Activated naive CD4-positive, alpha-beta T cell treated with anti-CD3 and anti-CD28 coated beads, Interleukin-2, amount 50 U/mL, for 16 hours (primary cell): ENCODE data around the gene SCCPDH.
"Not testable (repeated sequence)": the region's sequence is repeated elsewhere in the genome, so short reads cannot be mapped to it uniquely, and the experiment has no call there.

ENCODE experiments used
- DNase-seq: peaks from one replicate; pipeline ENCODE4 v3.0.0-alpha.2; 2020

The SCCPDH gene

DNA sequence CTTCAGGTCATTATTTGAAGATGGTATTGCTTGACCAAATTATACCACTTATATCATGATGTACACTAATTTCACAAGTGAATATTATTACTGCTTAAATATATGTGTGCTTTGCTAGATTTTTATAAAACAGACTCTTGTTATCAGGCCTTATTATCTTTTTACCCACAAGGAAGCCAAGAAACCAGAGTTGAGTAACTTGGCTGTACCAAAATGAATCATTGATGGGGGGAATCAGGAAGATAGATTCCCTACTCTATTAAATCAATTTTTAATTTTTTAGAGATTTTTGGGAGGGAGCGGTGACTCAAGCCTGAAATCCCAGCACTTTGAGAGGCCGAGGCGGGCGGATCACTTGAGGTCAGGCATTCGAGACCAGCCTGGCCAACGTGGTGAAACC lies 16.0 kb upstream of the SCCPDH start:
- DNase-seq: no peak

DNA sequence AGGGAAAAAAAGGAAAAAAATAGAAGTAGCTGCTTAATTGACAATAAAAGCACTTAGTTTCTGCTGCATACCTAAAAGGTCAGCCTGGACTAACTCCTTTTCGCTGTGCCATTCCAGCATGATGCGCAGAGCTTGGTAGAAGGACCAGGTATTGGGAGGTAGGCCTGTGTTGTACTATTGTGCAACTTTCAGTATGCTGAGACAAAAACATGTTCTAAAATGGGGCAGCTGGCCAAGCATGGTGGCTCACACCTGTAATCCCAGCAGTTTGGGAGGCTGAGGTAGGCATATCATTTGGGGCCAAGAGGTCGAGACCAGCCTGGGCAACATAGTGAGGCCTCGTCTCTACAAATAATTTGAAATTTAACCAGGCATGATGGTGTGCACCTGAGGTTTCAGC lies 15.0 kb upstream of the SCCPDH start:
- DNase-seq: no peak

- no peak for DNase-seq
Observed at GRCh38 chr1:246709835-246710234, 14.4 kb upstream of the SCCPDH start.

DNA sequence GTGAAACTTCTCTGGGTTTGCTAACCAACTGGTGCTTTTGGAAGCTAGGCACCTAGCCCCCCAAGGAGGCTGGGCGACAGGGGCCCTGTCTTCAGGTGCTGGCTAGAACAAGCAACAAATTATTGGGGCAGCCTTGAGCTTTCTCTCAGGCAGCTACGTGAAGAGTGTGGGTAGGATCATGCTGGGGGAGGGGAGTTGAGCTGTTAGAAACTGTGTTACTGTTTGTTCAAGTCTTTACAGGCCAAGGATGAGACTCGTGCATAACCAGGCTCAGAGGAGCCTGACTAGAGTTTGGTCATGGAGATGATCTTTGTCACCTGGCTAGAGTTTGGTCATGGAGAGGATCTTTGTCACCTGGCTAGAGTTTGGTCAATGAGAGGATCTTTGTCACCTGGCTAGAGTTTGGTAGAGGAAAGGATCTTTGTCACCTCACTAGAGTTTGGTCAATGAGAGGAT lies 12.6 kb upstream of the SCCPDH start:
- DNase-seq: no peak

- DNase-seq: not testable (repeated sequence)
Observed at GRCh38 chr1:246712428-246712827, 11.8 kb upstream of the SCCPDH start.

DNA sequence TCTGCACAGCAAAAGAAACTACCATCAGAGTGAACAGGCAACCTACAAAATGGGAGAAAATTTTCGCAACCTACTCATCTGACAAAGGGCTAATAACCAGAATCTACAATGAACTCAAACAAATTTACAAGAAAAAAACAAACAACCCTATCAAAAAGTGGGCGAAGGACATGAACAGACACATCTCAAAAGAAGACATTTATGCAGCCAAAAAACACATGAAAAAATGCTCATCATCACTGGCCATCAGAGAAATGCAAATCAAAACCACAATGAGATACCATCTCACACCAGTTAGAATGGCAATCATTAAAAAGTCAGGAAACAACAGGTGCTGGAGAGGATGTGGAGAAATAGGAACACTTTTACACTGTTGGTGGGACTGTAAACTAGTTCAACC lies 4.8 kb upstream of the SCCPDH start:
- DNase-seq: not testable (repeated sequence)

DNA sequence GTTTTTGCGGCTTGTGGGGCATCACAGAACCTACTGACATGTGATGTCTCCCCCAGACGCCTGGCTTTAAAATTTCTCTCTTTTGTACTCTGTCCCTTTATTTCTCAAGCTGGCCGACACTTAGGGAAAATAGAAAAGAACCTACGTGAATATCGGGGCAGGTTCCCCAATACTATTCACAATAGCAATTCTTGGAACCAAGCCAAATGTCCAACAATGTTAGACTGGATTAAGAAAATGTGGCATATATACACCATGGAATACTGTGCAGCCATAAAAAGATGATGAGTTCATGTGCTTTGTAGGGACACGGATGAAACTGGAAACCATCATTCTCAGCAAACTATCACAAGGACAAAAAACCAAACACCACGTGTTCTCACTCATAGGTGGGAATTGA lies 3.4 kb upstream of the SCCPDH start:
- not testable (repeated sequence) for DNase-seq

GRCh38 chr1:246722720-246723119 lies 1.5 kb upstream of the SCCPDH start:
- DNase-seq: no peak

GRCh38 chr1:246724731-246725095 lies 504 bp downstream of the SCCPDH start:
- no peak for DNase-seq

DNA sequence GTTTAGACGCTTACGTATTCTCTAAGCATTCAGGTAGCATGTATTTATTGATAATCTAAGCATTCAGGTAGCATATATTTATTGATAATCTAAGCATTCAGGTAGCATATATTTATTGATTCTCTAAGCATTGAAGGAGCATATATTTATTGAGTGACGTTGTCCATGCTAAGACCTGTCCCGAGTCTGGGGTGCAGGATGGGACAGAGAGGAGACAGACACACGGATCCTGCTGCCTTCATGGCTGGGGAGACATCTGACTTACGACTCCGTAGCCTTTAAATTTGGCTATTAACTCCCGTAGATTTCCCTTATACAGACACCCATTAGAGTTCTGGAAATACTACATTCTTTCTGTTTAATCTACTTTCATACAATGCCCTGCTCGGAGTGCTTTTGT lies 982 bp downstream of the SCCPDH start:
- no peak for DNase-seq

DNA sequence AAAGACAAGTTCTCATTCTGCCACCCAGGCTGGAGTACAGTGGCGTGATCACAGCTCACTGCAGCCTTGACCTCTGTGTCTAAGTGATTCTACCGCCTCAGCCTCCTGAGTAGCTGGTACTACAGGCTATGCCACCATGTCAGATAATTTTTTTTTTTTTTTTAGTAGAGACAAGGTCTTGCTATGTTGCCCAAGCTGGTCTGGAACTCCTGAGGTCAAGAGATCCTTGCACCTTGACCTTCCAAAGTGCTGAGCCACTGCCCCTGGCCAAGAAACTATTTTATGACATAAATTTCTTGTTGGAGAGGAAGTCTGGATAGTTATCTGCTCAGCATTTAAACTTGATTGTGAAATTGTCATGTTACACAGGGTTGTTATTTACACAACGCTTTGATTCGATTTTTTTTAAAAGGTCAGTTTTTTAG lies 2.1 kb downstream of the SCCPDH start:
- DNase-seq: no peak

- DNase-seq: no peak
Observed at GRCh38 chr1:246726881-246727280, 2.7 kb downstream of the SCCPDH start.

GRCh38 chr1:246727594-246727993 lies 3.4 kb downstream of the SCCPDH start:
- no peak for DNase-seq

DNA sequence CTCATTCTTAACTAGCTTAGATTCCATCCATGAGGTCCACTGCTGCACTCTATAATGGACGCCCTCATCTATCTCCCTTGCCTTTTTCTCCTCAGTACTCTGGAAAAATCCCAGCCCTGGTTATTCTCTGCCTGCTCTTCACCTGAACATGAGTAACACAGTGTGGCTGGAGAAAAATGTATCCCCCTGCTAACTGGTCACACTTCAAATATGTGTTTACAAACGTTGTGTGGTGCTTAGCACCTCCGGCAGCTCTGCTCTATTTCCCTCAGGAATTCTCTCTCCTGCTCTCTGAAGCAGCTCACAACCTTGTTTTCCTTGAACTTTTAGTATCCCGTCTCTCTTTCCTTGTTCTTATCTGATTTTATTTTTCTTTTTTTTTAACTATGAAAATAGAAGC lies 4.1 kb downstream of the SCCPDH start:
- no peak for DNase-seq

- DNase-seq: not testable (repeated sequence)
Observed at GRCh38 chr1:246729040-246729439, 4.8 kb downstream of the SCCPDH start.

- no peak for DNase-seq
Observed at GRCh38 chr1:246730839-246731238, 6.6 kb downstream of the SCCPDH start.

DNA sequence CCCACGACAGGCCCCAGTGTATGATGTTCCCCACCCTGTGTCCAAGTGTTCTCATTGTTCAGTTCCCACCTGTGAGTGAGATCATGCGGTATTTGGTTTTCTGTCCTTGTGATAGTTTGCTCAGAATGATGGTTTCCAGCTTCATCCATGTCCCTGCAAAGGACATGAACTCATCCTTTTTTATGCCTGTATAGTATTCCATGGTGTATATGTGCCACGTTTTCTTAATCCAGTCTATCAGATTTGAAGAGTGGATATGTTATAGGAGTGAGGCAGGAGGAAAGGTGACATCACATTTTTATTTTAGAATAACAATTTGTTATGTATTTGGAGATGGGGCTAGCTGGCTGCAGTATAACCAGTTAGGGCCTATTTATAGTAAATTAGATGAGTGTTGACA lies 7.7 kb downstream of the SCCPDH start:
- not testable (repeated sequence) for DNase-seq

- no peak for DNase-seq
Observed at GRCh38 chr1:246733704-246734103, 9.5 kb downstream of the SCCPDH start.

DNA sequence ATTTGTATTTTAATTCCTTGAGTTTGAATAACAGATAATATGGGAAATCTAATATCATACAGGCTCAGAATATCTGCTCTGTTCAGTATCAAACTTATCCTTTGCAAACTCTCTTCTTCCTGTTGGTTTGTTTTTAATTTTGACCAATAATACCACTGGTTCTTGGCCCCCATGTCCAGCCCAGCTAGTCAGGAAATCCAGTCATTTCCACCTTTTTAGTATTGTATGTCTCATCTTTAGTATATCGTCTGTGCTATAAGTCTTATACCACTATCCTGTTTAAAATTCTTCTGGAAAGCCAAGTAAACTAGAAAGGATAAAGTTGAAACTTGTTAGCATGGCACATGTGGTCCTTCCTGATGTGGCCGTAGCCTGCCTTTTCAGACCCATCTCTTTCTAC lies 10.7 kb downstream of the SCCPDH start:
- no peak for DNase-seq

GRCh38 chr1:246735735-246736134 lies 11.5 kb downstream of the SCCPDH start:
- DNase-seq: no peak

GRCh38 chr1:246742396-246742795 lies 18.2 kb downstream of the SCCPDH start:
- DNase-seq: no peak

- DNase-seq: not testable (repeated sequence)
Observed at GRCh38 chr1:246746155-246746554, 21.9 kb downstream of the SCCPDH start.

DNA sequence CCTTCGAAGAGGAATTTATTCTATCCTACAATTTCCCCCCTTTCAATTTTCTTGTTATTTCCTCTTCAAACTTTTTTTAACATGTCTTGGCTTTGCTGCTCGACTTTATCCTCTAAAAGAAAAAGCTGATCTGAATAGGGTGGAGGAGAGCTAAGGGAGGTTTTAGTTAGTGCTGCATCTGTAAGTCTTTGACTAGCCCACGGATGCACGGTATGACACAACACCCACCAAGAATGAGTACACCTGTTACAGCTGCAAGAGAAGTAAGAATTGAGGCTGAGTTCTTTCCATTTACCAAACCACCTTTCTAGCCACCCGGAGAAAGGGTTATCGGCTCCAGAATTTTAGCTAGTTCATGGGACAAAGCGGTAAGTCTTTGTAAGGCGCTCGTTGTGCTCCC lies 23.8 kb downstream of the SCCPDH start:
- no peak for DNase-seq

GRCh38 chr1:246748867-246749266 lies 24.7 kb downstream of the SCCPDH start:
- no peak for DNase-seq

DNA sequence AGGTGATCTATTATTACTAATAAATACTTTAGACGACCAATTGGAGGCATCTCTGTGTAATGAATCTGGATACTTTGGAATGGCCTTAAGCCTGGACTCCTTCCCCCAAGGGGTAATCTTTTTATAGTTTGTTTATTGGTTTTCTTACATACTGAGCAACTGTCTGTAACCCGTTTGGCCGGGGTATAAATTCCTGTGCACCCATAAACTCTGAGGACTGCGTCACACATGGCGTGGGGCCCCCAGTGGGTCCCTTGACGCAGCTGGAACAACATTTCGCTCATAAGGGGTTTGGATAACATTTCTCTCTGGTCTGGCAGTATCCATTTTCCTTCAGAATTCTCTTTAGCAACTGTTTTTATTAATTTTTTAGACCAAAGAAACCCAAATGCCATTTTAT lies 26.5 kb downstream of the SCCPDH start:
- no peak for DNase-seq
